ENCODE measurements around the gene CADM1.

- TF ChIP-seq, protein P1, sequence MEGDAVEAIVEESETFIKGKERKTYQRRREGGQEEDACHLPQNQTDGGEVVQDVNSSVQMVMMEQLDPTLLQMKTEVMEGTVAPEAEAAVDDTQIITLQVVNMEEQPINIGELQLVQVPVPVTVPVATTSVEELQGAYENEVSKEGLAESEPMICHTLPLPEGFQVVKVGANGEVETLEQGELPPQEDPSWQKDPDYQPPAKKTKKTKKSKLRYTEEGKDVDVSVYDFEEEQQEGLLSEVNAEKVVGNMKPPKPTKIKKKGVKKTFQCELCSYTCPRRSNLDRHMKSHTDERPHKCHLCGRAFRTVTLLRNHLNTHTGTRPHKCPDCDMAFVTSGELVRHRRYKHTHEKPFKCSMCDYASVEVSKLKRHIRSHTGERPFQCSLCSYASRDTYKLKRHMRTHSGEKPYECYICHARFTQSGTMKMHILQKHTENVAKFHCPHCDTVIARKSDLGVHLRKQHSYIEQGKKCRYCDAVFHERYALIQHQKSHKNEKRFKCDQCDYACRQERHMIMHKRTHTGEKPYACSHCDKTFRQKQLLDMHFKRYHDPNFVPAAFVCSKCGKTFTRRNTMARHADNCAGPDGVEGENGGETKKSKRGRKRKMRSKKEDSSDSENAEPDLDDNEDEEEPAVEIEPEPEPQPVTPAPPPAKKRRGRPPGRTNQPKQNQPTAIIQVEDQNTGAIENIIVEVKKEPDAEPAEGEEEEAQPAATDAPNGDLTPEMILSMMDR (IDR thresholded peaks at IDR 0.05) = no peak
- TF ChIP-seq POLR2A (IDR thresholded peaks at IDR 0.05) (no peak), EP300 (IDR thresholded peaks at IDR 0.05) (no peak)
Observed at GRCh38 chr11:115409116-115409670, 95.0 kb downstream of the CADM1 start.
